ENCODE measurements around the gene RBMS3.
"Not testable (repeated sequence)": the region's sequence is repeated elsewhere in the genome, so short reads cannot be mapped to it uniquely, and the experiment has no call there.

RBMS3 gene

GRCh38 chr3:29310865-29311264 is 30.0 kb downstream of the RBMS3 start:
- in situ Hi-C loops (cut with MboI; ENCODE audit: low sequenced_read_pairs): no loop called here

- in situ Hi-C loops (cut with MboI; ENCODE audit: low sequenced_read_pairs): no loop called here
Observed at GRCh38 chr3:29311795-29312194, 30.9 kb downstream of the RBMS3 start.

GRCh38 chr3:29312395-29312794 is 31.5 kb downstream of the RBMS3 start:
- in situ Hi-C loops (cut with MboI; ENCODE audit: low sequenced_read_pairs): no loop called here

- in situ Hi-C loops (cut with MboI; ENCODE audit: low sequenced_read_pairs): no loop called here
Observed at GRCh38 chr3:29312960-29313452, 32.1 kb downstream of the RBMS3 start.

- in situ Hi-C loops (cut with MboI; ENCODE audit: low sequenced_read_pairs): no loop called here
Observed at GRCh38 chr3:29313981-29314726, 33.3 kb downstream of the RBMS3 start.

GRCh38 chr3:29314727-29315088 is 33.8 kb downstream of the RBMS3 start:
- in situ Hi-C loops (cut with MboI; ENCODE audit: low sequenced_read_pairs): no loop called here

- in situ Hi-C loops (cut with MboI; ENCODE audit: low sequenced_read_pairs): no loop called here
Observed at GRCh38 chr3:29317659-29318173, 36.8 kb downstream of the RBMS3 start.

GRCh38 chr3:29318251-29318650 is 37.4 kb downstream of the RBMS3 start:
- in situ Hi-C loops (cut with MboI; ENCODE audit: low sequenced_read_pairs): no loop called here

GRCh38 chr3:29319262-29319661 is 38.4 kb downstream of the RBMS3 start:
- in situ Hi-C loops (cut with MboI; ENCODE audit: low sequenced_read_pairs): no loop called here

GRCh38 chr3:29319798-29320197 is 38.9 kb downstream of the RBMS3 start:
- in situ Hi-C loops (cut with MboI; ENCODE audit: low sequenced_read_pairs): no loop called here

- in situ Hi-C loops (cut with MboI; ENCODE audit: low sequenced_read_pairs): no loop called here
Observed at GRCh38 chr3:29322586-29322985, 41.7 kb downstream of the RBMS3 start.

GRCh38 chr3:29324180-29324651 is 43.3 kb downstream of the RBMS3 start:
- in situ Hi-C loops (cut with MboI; ENCODE audit: low sequenced_read_pairs): no loop called here

GRCh38 chr3:29326540-29326939 is 45.7 kb downstream of the RBMS3 start:
- in situ Hi-C loops (cut with MboI; ENCODE audit: low sequenced_read_pairs): not testable (repeated sequence)

- in situ Hi-C loops (cut with MboI; ENCODE audit: low sequenced_read_pairs): no loop called here
Observed at GRCh38 chr3:29329986-29330890, 49.4 kb downstream of the RBMS3 start.

GRCh38 chr3:29331035-29331434 is 50.2 kb downstream of the RBMS3 start:
- in situ Hi-C loops (cut with MboI; ENCODE audit: low sequenced_read_pairs): no loop called here

GRCh38 chr3:29331456-29332194 is 50.8 kb downstream of the RBMS3 start:
- in situ Hi-C loops (cut with MboI; ENCODE audit: low sequenced_read_pairs): no loop called here

GRCh38 chr3:29332195-29332637 is 51.3 kb downstream of the RBMS3 start:
- in situ Hi-C loops (cut with MboI; ENCODE audit: low sequenced_read_pairs): no loop called here

GRCh38 chr3:29333576-29333975 is 52.7 kb downstream of the RBMS3 start:
- in situ Hi-C loops (cut with MboI; ENCODE audit: low sequenced_read_pairs): no loop called here

- in situ Hi-C loops (cut with MboI; ENCODE audit: low sequenced_read_pairs): no loop called here
Observed at GRCh38 chr3:29334706-29335105, 53.8 kb downstream of the RBMS3 start.

GRCh38 chr3:29335438-29335837 is 54.6 kb downstream of the RBMS3 start:
- in situ Hi-C loops (cut with MboI; ENCODE audit: low sequenced_read_pairs): no loop called here

GRCh38 chr3:29335943-29336342 is 55.1 kb downstream of the RBMS3 start:
- in situ Hi-C loops (cut with MboI; ENCODE audit: low sequenced_read_pairs): no loop called here
